Measurements from ENCODE around the gene ZNF142. TPM values are rescaled to one million over a fixed set of nuclear protein-coding genes. Genes with fewer than 3 reads are reported as not detected.

ZNF142 gene
- total RNA-seq, 2 experiments from 2014 or later: 37.6 to 61.3 TPM

- Histone ChIP-seq H3K4me3 (ENCODE audit: low read depth, low read length, poor library complexity, severe bottlenecking) (no peak overlapping the region), H3K79me2 (ENCODE audit: insufficient read depth, low read depth, low read length) (peaks cover 28% of the 10 kb centered on the region), H4K20me1 (ENCODE audit: insufficient read depth, low read length) (peaks cover 5% of the 10 kb centered on the region; the same call in 1 of the 2 replicates), H3K36me3 (ENCODE audit: insufficient read depth, low read length) (peaks cover 71% of the 10 kb centered on the region), H2AFZ (ENCODE audit: low read length) (no peak overlapping the region), H3K4me2 (ENCODE audit: low read length) (no peak overlapping the region), H3K9me2 (ENCODE audit: insufficient read depth, low read length) (no peaks in the 10 kb centered on the region), H3K4me1 (ENCODE audit: insufficient read depth, low read length, poor library complexity, severe bottlenecking) (peaks cover 17% of the 10 kb centered on the region), H3K9me3 (ENCODE audit: low read length) (no peaks in the 10 kb centered on the region), H3K27ac (ENCODE audit: low read depth, low read length, poor library complexity, severe bottlenecking) (no peak overlapping the region)
- intact Hi-C loops (cut with micrococcal nuclease; ENCODE audit: unreplicated experiment): no loop called here
- ChIA-PET POLR2A (interaction anchor here (5.4 kb wide), 1 partner anchor 8 kb away, joined by 55 read pairs; the partner anchor contains the start of genes RNF25 and STK36), CTCF (ENCODE audit: unreplicated experiment) (no interaction called here)
- no peak for DNase-seq (ENCODE audit: low spot score)
- BruUV-seq (replicated peaks): no TSS peak
- TF ChIP-seq EZH2phosphoT487 (IDR thresholded peaks at IDR 0.05; ENCODE audit: borderline replicate concordance, low read depth, low read length) (no peak), CTCF (conservative IDR thresholded peaks at IDR 0.05; ENCODE audit: low read length) (no peak)
These were observed 3.0 kb upstream of the ZNF142 start for GRCh38 chr2:218662377-218662776.

- Histone ChIP-seq H3K4me1 (ENCODE audit: insufficient read depth, low read length, poor library complexity, severe bottlenecking) (peaks cover 17% of the 10 kb centered on the region), H3K27ac (ENCODE audit: low read depth, low read length, poor library complexity, severe bottlenecking) (peak overlapping the region; percentile 14), H3K9me2 (ENCODE audit: insufficient read depth, low read length) (no peaks in the 10 kb centered on the region), H3K79me2 (ENCODE audit: insufficient read depth, low read depth, low read length) (peaks cover 45% of the 10 kb centered on the region), H4K20me1 (ENCODE audit: insufficient read depth, low read length) (peaks cover 5% of the 10 kb centered on the region; the same call in 1 of the 2 replicates), H3K36me3 (ENCODE audit: insufficient read depth, low read length) (peaks cover 77% of the 10 kb centered on the region), H3K4me2 (ENCODE audit: low read length) (peak overlapping the region; percentile 81), H3K9me3 (ENCODE audit: low read length) (no peaks in the 10 kb centered on the region), H2AFZ (ENCODE audit: low read length) (peak overlapping the region; percentile 80), H3K4me3 (ENCODE audit: low read depth, low read length, poor library complexity, severe bottlenecking) (peak overlapping the region; percentile 87)
- CTCF ChIA-PET (ENCODE audit: unreplicated experiment): interaction anchor here (0.6 to 2.1 kb wide), 9 partner anchors 9 to 580 kb away, joined by 3 to 16 read pairs (median 12); partner anchors contain the start of genes RNF25, STK36 and USP37
- no peak for DNase-seq (ENCODE audit: low spot score)
- TSS peak; percentile 83 for BruUV-seq (replicated peaks)
- POLR2A ChIA-PET: interaction anchor here (0.5 to 5.4 kb wide), 12 partner anchors 11 to 610 kb away, joined by 3 to 55 read pairs (median 4); partner anchors contain the start of genes RNF25 and STK36
- intact Hi-C loops (cut with micrococcal nuclease; ENCODE audit: unreplicated experiment): loop anchor here (1.0 to 5.0 kb wide), 4 partner anchors 11 to 187 kb away; partner anchors contain the start of genes CNOT9, TTLL4 and USP37
- no peak for TF ChIP-seq EZH2phosphoT487 (IDR thresholded peaks at IDR 0.05; ENCODE audit: borderline replicate concordance, low read depth, low read length)
- TF ChIP-seq CTCF (conservative IDR thresholded peaks at IDR 0.05; ENCODE audit: low read length): no peak
These were observed 550 bp upstream of the ZNF142 start for GRCh38 chr2:218659988-218660358.
